Activated CD4-positive, alpha-beta T cell treated with anti-CD3 and anti-CD28 coated beads, Interleukin-2, amount 50 U/mL, for 24 hours (primary cell): ENCODE results near the gene C21orf91.

Experiments used
- DNase-seq, 2 donors: peaks; one replicate each; pipeline ENCODE4 v3.0.0-alpha.2; 2020; ENCODE audit warnings: low read depth in 1 of 2, low spot score in 1 of 2

The C21orf91 gene

GRCh38 chr21:17819114-17819876, at the start of gene C21orf91:
Gene C21orf91 (minus strand): TSS chr21:17819356. CDS start chr21:17818318, 1,038 bp downstream.
- peak; percentile 76 to 81 for DNase-seq

GRCh38 chr21:17866590-17866989, 47.4 kb upstream of the C21orf91 start:
- no peak for DNase-seq

DNA sequence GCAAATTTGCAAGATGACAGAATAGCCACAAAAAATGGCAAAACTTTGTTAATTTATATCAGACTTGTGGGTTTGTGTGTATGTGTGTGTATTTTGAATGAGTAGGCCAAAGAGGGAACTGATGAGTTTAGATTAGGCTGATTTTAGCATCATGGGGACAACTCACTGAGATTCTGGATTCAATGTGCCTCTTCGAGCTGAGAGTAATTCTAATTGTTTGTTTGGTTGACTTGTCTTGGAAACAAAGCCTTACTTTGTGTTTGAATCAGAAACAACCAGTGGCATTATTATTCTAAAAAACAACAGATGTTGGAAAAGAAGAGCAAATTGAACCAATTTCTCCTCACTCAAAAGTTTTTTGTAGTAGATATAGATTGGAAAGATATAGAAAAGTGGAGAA, 40.5 kb upstream of the C21orf91 start:
- no peak for DNase-seq

- no peak for DNase-seq
Measured at GRCh38 chr21:17858747-17859146, 39.6 kb upstream of the C21orf91 start.

GRCh38 chr21:17854745-17855144, 35.6 kb upstream of the C21orf91 start:
- no peak for DNase-seq

DNA sequence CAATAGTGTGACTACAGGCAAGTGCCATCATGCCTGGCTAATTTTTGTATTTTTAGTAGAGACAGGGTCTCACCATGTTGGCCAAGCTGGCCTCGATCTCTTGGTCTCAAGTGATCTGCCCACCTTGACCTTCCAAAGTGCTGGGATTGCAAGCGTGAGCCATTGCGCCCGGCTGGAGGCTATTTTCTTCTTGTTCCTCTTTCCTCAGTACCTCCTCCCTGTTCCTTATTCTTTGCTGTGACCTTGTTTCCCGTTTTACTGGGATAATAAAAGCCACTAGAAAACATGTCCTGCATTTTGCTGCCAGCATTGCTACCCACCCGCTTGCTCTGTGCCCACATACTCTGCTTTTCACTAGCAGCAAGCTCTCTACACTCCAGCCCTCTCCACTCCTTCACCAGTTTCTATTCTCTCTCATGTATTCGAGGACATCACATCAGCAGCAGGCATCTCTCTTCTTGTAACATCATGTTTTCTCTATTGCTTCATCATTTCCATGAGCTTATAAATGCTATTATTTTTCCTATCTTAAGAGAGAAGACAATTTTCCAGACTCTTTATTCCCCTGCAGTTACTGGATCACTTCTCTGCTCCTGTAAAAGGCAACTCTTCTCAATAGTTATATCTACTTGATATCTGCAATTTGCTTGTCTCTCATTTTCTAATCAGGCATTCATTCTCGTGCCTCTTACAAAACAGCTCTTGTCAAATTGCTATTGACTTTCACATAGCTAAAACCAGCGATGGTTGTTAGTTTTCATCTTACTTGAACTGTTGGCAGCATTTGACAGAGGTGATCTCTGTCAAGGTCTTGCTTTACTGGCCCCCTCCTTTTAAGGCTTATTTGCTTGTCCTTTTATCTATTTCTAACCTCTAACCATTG, 34.5 kb upstream of the C21orf91 start:
- DNase-seq: no peak

- DNase-seq: no peak
Measured at GRCh38 chr21:17848228-17848627, 29.1 kb upstream of the C21orf91 start.

DNA sequence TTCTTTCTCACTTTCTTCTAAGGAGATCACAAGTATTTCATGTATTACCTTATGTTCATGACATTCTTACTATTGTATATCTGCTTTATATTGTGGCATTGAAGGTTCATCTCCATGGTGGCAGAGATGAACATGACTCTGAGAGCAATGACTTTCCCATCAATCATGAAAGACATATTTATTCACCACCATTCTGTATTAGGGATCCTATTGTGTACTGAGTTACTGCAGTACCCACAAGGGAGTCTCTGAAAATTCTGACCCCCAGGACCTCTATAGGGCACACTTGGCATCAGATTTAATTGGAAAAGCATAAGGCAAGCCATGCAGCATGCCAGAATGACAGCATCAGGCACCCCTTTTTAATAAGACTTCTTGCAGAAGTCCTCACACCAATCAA, 21.9 kb upstream of the C21orf91 start:
- no peak for DNase-seq

DNA sequence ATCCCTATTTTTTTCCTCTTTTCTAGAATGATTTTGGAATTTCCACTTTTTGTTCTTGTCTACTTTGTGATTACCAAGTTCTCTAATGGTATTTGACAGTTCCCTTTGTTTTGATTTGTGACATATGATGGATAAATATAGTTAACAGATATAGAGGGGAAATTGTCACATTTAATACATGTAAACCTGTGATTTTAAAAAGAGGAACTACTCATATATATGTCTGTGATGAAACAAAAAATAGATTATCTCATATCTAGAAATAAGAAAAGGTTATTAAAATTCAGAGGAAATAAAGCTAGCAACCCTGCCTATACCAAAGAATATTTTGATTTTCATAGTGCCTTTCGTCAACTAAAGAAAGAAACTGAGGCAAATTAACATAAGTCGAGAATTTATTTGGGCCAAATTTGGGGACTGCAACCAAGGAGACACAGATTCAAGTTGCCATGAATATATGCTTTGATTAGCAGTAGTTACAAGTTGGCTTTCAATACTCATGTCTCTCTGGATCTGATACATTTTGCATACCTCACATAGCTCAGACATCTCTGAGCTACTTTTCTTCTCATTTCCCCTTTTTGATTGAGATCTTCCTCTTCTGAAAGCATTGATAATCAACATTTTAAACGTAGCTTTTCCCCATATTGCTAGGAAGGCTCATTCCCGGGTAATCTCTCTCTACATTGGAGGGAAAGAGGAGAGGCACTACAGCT, 15.6 kb upstream of the C21orf91 start:
- DNase-seq: no peak

DNA sequence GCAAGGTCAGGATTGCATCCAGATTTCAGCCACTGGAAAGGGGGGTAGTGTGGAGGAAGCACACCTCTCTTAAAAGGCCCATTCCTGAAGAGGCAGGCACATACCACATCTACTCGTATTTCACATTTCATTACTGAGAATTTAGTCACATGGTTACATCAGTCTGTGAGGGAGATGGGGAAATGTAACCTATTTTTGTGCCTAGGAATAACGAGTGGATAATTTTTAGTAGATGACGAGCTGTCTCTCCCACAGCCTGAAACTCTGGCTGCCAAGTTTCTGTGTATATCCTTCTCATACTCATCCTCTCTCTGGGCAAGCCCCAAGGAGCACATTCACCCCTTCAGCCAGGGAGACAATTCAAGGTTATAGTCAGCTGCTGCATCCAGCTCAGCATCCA, 10.3 kb upstream of the C21orf91 start:
- no peak for DNase-seq

DNA sequence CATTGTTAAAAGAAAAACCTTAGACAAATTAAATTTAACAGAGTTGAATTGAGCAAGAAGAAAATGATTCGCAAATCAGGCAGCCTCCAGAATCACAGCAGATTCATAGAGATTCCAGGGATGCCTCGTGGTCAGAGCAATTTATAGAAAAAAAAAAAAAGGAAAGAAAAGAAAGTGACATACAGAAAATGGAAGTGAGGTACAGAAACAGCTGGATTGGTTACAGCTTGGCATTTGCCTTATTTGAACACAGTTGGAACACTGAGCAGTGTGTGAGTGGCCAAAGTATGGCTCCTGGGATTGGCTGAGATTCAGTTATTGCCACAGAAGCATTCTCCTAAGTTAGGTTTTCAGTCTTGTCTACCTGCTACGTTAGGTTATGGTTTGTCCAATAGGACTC, 9.1 kb upstream of the C21orf91 start:
- no peak for DNase-seq

DNA sequence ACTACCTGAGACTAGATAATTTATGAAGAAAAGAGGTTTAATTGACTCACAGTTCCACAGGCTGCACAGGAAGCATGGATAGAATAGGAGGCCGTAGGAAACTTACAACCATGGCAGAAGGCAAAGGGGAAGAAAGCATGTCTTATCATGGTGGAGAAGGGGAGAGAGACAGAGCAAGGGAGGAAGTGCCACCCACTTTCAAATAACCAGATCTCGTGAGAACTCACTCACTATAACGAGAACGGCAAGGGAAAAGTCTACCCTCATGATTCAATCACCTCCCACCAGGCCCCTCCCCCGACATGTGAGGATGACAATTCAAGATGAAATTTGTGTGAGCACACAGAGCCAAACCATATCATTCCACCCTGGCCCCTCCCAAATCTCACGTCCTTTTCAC, 4.7 kb upstream of the C21orf91 start:
- DNase-seq: no peak

DNA sequence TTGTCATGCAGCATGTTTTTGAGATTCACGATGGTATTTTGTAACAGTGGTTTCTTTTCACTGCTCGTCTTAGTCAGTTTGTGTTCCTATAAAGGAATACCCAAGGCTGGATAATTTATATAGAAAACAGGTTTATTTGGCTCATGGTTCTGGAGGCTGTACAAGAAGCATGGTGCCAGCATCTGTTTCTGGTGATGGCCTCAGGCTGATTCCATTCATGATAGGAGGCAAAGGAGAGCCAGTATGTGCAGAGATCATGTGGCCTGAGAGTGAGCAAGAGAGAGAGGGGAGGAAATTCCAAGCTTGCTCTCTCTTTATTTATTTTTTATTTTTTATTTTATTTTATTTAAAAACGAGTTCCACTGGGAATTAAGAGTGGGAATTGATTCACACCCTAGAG, 2.0 kb upstream of the C21orf91 start:
- no peak for DNase-seq

- no peak for DNase-seq
Measured at GRCh38 chr21:17819877-17820229, 697 bp upstream of the C21orf91 start.

DNA sequence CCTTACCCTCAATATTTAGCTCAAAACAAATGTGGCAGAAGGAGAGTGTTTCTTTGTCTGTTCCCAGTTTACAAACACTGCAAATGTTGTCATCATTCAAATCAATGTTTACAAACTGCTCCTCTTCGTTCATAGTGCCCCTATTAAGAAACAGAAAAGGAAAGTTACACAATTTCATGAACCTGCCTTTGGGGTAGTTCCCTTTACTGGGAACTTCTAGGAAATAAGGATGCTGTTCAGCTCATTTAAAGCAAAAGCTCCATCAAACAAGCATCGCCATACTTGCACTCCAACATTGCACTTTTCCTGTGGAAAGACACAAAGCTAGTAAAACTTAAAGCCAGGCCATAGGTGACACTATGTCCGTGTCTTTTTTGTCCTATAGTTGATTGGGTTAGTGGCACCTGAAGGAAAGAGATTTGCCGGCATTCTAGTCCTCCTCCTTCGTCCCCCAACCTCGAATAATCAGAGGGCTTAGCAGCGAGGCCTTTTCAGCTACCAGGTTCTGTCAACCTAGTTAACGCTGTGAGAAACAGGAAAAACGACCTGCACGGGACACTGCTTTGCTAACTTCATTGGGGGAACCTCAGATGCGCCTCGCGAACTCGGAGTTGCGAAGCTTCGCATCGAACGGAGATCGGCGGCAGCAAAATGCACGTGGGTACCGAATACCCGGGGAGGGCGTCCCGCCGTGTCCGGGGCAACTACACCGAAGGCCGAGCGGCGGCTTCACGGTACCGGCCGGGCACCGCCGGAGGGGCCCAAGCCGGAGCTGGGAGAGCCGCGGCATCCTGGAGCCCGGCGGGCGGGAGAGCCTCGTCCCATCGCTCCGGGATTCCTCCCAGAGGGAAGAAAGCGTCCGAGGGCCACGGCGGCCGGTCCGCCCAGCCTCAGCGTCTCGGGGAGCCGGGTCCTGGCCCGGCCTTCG, 706 bp downstream of the C21orf91 start:
- DNase-seq: peak; percentile 11 to 28

DNA sequence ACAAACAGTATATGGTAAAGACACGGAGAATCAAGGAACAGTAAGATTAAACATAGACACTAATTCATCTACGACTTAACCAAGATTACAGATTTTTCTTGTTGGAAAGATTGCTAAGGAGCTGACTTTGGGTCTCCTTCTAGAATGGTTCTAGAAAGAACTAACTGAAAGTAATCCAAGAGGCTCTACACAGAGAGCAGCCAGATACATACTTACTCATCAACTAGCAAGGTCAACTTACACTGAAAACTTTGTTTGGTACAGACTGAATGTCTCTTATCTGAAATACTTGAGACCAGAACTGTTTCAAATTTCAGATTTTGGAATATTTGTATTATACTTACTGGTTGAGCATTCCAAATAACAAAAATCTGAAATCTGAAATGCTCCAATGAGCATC, 5.8 kb downstream of the C21orf91 start:
- no peak for DNase-seq

GRCh38 chr21:17805966-17806365, 13.2 kb downstream of the C21orf91 start:
- no peak for DNase-seq

- no peak for DNase-seq
Measured at GRCh38 chr21:17803536-17803935, 15.6 kb downstream of the C21orf91 start.

GRCh38 chr21:17802572-17802971, 16.6 kb downstream of the C21orf91 start:
- no peak for DNase-seq

- DNase-seq: no peak
Measured at GRCh38 chr21:17799414-17800164, 19.6 kb downstream of the C21orf91 start.
